GM18873 (cell line): ENCODE measurements around the gene WWOX.
"Not testable (repeated sequence)": the region's sequence is repeated elsewhere in the genome, so short reads cannot be mapped to it uniquely, and the experiment has no call there.

ENCODE experiments used
- ATAC-seq: cut with Tn5 transposase; IDR thresholded peaks from one replicate; pipeline ENCODE4 v1.9.1; 2021; ENCODE audit warnings: mild to moderate bottlenecking, moderate library complexity, moderate number of reproducible peaks; ENCODE audit not compliant: unreplicated experiment, low FRiP score

Gene WWOX

GRCh38 chr16:78099271-78100111 lies at the start of gene WWOX:
Gene WWOX, plus strand, starts transcription at chr16:78099654.
- ATAC-seq = peak; percentile 94

- ATAC-seq = no peak
Observed at GRCh38 chr16:78050734-78051400, 48.6 kb upstream of the WWOX start.

DNA sequence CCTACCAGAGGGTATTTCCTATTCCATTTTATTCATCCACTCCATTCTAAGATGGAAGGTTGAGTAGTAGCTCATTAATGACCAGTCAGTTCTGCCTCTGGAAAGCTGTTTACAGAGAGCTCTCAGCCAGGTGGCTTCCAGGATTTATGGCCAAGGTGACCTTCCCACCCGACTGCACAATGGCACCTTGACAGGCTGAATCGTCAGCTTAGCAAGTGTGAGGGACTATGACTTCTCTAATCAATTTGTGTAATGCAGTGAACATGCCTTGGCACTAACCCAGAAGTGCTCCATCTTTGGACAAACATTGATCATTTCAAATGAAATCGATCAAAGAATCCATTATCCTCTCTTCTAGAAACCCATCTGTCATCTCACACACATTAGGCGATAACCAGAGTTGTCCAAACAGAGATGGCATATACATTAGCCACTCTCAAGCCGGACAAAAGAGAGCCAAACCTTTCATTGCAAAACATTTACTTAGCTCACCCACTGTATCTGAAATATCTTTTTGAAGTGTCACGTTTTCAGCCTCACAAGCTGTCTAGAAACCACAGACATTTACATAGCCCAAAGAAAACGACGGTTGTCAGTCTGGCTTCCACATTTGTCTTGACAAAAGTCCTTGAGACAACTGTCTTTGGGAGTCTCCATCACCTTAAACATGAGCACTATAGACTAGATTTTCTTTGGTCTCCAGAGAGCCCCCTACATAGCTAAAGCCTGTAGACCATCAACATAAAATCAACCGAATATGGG lies 41.5 kb upstream of the WWOX start:
- ATAC-seq = no peak

DNA sequence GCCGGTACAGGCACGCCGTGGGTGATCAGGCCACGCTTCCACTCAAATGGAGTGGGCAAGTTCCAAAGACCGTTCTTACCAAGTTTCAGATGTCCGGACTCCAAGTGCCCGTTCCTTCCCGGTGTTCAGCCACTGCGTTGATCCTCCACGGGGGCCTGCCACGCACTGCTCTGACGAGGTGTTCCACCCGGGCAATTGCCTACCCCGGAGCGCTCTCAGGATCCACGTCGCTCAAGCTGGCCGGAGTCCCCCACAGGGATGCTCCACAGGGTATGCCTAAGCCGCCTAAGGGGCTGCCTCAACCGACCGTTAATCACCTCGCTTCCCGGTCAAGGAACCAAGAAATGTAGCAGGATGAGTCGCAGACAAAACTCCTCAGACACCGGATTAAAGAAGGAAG lies 39.6 kb upstream of the WWOX start:
- not testable (repeated sequence) for ATAC-seq

DNA sequence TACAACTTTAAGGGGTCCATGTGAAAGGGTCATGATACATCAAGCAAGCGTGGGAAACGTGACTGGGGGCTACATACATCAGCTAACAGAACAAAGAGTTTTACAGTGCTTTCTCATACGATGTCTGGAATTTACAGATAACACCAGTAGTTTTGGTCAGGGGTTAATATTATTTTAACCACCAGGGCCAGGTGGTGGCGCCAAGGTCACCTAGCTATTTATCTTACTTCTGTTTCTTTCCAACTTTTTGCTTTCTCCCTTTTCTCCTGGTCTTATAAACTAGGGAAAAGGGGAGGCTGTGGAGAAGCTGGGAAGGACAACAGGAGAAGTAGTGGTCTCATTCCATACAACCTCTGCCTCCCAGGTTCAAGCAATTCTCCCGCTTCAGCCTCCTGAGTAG lies 39.2 kb upstream of the WWOX start:
- no peak for ATAC-seq

DNA sequence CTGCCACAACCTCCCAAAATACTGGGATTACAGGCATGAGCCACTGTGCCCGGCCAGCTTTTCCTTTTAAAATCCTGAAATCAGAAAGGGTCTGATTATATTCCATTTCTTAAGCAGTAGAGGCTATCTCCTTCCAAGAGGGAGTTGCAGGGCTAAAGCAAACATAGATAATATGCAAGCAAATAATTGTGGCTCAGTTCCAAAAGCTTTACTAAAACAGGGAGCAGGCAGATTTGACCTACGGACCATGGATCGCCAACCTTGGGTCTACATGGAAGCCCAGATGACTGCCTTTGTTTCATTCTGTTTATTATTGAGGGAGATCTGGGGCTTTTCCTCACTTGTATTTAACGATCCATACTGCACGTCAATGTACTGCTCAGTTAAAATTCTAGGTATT lies 38.6 kb upstream of the WWOX start:
- ATAC-seq = no peak

GRCh38 chr16:78065319-78065718 lies 34.1 kb upstream of the WWOX start:
- no peak for ATAC-seq

DNA sequence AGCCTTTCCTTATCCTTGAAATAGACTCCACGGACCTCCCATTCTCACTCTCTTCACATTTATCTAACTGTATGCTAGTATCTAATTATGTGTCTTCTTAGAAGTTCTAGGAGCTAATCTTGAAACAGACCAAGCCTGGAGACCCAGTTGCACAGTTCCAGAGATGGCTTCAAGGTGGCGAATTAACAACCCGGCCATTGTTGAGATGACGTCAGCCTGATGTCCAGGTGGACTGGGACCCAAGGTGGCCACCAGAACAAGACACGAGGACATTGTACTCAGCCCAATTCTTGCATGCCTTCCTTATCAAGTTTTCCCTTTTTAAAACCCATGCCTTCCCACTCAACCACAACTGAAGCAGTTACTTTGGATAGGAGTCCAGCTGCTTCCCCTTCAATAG lies 29.5 kb upstream of the WWOX start:
- ATAC-seq = no peak

DNA sequence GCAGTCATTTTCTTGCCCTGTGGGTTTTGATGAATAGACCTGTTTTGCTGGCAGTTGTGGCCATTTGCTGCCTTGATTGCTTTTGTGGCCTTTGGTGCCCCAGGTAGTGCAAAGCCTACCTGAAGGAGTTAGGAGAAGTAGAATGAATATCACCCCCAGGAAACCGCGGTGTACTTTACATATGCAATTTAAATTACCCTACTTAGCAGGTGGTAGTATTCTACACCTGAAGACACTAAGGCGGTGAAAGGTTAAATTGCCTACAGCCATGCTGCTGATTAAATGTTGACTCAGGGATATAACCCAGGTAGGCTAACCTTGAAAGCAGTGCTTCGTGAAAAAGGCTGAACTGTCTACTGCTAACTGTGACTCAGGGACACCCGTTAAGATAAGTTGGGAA lies 27.2 kb upstream of the WWOX start:
- no peak for ATAC-seq

DNA sequence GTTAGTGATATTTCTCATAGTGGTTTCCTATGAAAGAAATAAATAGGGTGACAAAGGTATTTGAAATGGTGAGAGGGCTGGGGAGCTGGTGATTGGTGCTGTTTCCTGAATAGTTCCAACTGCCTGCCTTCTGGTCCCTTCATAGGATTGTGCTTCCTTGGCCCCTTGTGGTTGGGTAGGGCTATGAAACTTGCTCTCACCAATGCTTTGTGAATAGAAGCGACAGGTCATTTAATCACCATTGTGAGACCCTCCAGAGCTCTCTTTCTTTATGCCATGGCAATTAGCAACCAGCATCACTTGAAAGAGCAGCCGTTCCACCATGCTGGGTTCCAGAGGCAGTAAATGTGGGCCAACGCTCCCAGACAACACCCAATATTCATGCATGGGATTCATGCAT lies 23.7 kb upstream of the WWOX start:
- no peak for ATAC-seq

- ATAC-seq = no peak
Observed at GRCh38 chr16:78081341-78081740, 18.1 kb upstream of the WWOX start.

DNA sequence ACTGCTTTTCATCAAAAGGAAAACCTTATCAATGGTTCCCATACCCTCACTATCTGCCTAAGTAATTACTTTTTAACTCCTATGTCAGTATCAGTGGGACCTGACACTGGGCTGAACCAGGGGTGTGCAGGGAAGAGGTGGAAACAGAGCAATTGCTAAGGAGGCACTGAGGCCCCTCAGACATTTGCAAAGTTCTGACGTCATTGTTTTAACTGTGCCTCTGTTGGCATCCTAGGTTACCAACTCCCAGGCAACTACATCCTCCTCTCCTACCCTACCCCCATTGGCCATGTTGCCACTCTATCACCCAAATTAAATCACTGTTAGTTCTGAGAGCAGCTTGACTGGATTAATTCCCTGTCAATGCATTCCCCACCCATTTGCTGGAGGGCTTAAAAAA lies 8.0 kb upstream of the WWOX start:
- no peak for ATAC-seq

DNA sequence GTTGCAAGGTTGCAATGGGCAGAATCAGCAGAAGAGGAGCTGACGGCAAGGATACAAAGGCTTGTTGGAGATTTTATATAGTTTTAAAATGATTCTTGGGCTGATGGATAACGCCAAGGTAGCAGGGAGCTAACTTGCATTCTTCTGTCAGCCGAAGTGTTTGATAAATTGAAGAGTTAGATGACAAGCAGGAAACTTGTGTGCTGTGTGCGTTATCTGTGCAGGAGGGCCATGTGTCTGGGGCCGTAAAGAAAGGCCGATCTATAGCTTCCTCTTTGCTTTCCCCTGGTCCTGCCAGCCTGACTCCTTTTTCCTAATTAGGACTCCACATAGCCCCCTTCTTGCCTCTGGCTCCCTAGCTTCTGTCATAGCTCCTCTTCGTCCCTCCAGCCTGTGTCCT lies 6.7 kb upstream of the WWOX start:
- no peak for ATAC-seq

GRCh38 chr16:78094166-78094565 lies 5.3 kb upstream of the WWOX start:
- ATAC-seq = no peak

DNA sequence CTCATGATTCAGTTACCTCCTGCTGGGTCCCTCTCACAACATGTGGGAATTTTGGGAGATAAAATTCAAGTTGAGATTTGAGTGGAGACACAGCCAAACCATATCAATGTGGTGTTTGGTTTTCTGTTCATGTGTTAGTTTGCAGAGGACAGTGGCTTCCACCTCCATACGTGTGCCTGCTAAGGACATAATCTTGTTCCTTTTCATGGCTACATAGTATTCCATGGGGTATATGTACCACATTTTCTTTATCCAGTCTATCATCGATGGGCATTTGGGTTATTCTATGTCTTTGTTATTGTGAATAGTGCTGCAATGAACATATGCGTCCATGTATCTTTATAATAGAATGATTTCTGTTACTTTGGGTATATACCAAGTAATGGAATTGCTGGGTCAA lies 4.5 kb upstream of the WWOX start:
- no peak for ATAC-seq

GRCh38 chr16:78096386-78096785 lies 3.1 kb upstream of the WWOX start:
- no peak for ATAC-seq

DNA sequence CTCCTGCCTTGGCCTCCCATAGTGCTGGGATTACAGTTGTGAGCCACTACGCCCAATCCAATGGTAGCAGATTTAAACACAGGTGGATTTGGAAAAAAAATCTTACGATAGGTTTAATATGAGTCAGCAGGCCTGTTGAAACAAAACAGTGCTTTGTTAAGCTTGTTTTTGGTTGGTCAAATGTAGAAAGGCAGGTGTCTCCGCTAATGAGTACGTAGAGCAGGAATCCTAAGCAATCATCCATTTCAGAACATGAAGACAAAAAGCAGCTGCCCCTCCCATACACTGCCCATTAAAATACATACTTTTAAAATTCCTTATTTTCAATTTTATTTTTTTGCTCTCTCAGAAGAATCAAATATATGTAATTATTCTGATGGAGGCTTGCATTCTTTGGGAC lies 1.9 kb upstream of the WWOX start:
- no peak for ATAC-seq

- ATAC-seq = no peak
Observed at GRCh38 chr16:78098087-78098486, 1.4 kb upstream of the WWOX start.

DNA sequence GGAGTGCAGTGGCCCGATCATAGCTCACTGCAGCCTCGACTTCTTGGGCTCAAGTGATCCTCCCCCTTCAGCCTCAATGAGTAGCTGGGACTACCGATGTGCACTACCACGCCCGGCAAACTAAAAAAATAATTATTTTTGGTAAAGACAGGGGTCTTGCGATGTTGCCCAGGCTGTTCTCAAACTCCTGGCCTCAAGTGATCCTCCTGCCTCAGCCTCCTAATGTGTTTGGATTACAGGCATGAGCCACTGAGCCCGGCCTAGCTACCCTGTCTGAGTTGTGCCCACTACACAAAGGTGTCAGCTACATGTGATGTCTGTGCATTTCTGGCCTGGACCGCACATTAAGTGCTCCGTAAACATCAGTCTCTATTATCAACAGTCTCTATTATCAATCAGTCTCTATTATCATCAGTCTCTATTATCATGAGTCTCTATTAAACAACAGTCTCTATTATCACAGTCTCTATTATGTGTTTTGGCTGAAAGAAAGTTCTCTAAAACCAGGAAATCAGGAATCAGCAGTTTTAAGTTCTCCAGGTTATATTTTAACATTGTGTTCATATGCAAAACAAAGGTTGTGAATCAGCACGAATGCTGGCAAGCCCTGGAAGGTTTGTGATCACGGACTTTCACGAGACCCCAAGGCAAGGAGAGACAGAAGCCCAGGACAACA lies 721 bp upstream of the WWOX start:
- ATAC-seq = no peak

DNA sequence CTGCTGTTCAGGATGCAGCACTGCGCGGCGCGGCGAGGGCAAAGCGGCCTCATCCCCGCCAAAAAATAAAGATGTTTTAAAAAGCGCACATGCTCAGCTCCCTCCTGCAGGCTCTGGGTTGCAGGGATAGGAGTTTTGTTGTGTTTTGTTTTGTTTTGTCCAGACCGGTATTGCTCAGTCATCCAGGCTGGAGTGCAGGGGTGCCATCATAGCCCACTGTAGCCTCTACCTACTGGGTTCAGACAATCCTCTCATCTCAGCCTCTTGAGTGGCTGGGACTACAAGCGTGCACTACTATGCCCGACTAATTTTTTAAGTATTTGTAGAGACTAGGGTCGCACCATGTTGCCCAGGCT lies 636 bp downstream of the WWOX start:
- peak; percentile 20 for ATAC-seq

DNA sequence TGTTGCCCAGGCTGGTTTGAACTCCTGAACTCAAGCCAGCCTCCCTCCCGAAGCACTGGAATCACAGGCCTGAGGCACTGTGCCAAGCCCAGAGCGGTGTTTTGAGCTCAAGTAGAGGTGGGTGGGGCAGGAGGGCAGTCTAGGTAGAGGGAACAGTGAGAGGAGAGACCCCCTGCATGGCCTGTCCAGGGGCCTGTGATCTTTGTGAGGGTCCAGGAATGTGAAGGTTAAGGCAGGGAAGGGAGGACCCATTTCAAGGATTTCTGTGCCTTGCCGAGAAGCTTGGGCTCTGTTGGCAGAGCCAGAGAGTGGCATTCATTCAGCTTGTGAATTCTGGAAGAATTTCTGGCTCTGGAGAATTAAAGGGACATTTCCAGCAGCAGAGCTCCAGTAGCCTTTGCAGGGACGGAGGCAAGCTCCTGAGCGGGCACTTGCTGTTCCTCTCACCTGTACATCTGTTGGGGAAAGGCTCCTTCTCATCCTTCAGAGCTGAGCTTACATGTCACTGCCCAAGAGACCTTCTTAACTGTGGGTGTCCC lies 2.7 kb downstream of the WWOX start:
- no peak for ATAC-seq
